Neural cell (in vitro differentiated cells): ENCODE measurements around the gene PKIB. TPM values are rescaled to one million over a fixed set of nuclear protein-coding genes. Genes with fewer than 3 reads are reported as not detected.

Source experiments
- H2AFZ ChIP-seq: fragments of 200-600, 300-800 bp; sonication (generic), shearing (Covaris generic); 2 replicates; pipeline ENCODE4 v1.6.0; 2014; ENCODE audit warnings: low read depth, mild to moderate bottlenecking, antibody characterized with exemption, low read length, moderate library complexity
- H3F3A ChIP-seq: fragments of 200-600 bp; shearing (Covaris generic); 2 replicates; pipeline ENCODE4 v1.6.1; 2016; ENCODE audit warnings: mild to moderate bottlenecking, moderate library complexity, mixed read lengths, antibody characterized with exemption, low read length; ENCODE audit not compliant: insufficient read depth, poor library complexity, severe bottlenecking
- H3K27ac ChIP-seq: fragments of 200-600, 300-800 bp; sonication (generic), shearing (Covaris generic); 2 replicates; pipeline ENCODE4 v1.5.1; 2014; ENCODE audit warnings: mild to moderate bottlenecking, low read length, moderate library complexity
- H3K27me3 ChIP-seq: fragments of 300-800, 200-600 bp; sonication (generic), shearing (Covaris generic); 2 replicates; pipeline ENCODE4 v1.6.0; 2014; ENCODE audit warnings: mild to moderate bottlenecking, low read depth, low read length, moderate library complexity; ENCODE audit not compliant: insufficient read depth
- H3K36me3 ChIP-seq: fragments of 300-800, 200-600 bp; sonication (generic), shearing (Covaris generic); 2 replicates; pipeline ENCODE4 v1.5.1; 2014; ENCODE audit warnings: mild to moderate bottlenecking, antibody characterized with exemption, low read length, moderate library complexity; ENCODE audit not compliant: insufficient read depth
- H3K4me2 ChIP-seq: fragments of 300-800, 200-600 bp; sonication (generic), shearing (Covaris generic); 2 replicates; pipeline ENCODE4 v1.6.0; 2014; ENCODE audit warnings: mild to moderate bottlenecking, low read length
- H3K4me3 ChIP-seq: fragments of 300-800, 200-600 bp; sonication (generic), shearing (Covaris generic); 2 replicates; pipeline ENCODE4 v1.5.1; 2014; ENCODE audit warnings: mild to moderate bottlenecking, low read length, moderate library complexity
- H3K79me2 ChIP-seq: fragments of 200-600 bp; shearing (Covaris generic); replicated peaks from 2 replicates; pipeline ENCODE4 v1.6.0; 2014; ENCODE audit warnings: mild to moderate bottlenecking, low read length, moderate library complexity; ENCODE audit not compliant: insufficient read depth
- H3K9ac ChIP-seq: fragments of 300-800, 200-600 bp; sonication (generic), shearing (Covaris generic); 2 replicates; pipeline ENCODE4 v1.6.1; 2016; ENCODE audit warnings: mild to moderate bottlenecking, low read length, mixed read lengths
- H3K9me2 ChIP-seq: fragments of 200-600 bp; shearing (Covaris generic); 2 replicates; pipeline ENCODE4 v1.6.1; 2016; ENCODE audit warnings: mild to moderate bottlenecking, low read length, mixed read lengths; ENCODE audit not compliant: insufficient read depth
- H3K9me3 ChIP-seq: fragments of 200-600, 300-800 bp; sonication (generic), shearing (Covaris generic); 2 replicates; pipeline ENCODE4 v1.6.1; 2016; ENCODE audit warnings: mild to moderate bottlenecking, mixed run types, low read length, moderate library complexity, mixed read lengths
- H4K20me1 ChIP-seq: fragments of 200-600 bp; shearing (Covaris generic); 2 replicates; pipeline ENCODE4 v1.6.1; 2016; ENCODE audit warnings: mild to moderate bottlenecking, mixed run types; ENCODE audit not compliant: insufficient read depth
- CTCF ChIP-seq: fragments of 450-650 bp; IDR thresholded peaks from 2 replicates; pipeline ENCODE4 v1.5.1; 2014; ENCODE audit warnings: antibody characterized with exemption, mild to moderate bottlenecking, moderate library complexity; ENCODE audit not compliant: poor library complexity, severe bottlenecking
- EP300 ChIP-seq: fragments of 450-650 bp; conservative IDR thresholded peaks from 2 replicates; pipeline ENCODE4 v1.6.1; 2014; ENCODE audit warnings: antibody characterized with exemption, mild to moderate bottlenecking, moderate library complexity; ENCODE audit not compliant: poor library complexity, severe bottlenecking
- EZH2 ChIP-seq: fragments of 200-600, 300-800 bp; shearing (Covaris generic), sonication (generic); IDR thresholded peaks from 2 replicates; pipeline ENCODE4 v1.6.1; 2014; ENCODE audit warnings: antibody characterized with exemption, low read length, borderline replicate concordance, mild to moderate bottlenecking; ENCODE audit not compliant: insufficient read depth, poor library complexity, severe bottlenecking
- MXI1 ChIP-seq: fragments of 450-650 bp; conservative IDR thresholded peaks from 2 replicates; pipeline ENCODE4 v1.6.1; 2014; ENCODE audit warnings: antibody characterized with exemption, mild to moderate bottlenecking; ENCODE audit not compliant: poor library complexity, severe bottlenecking
- POLR2AphosphoS5 ChIP-seq: IDR thresholded peaks from 2 replicates; pipeline ENCODE4 v1.6.1; 2012
- RAD21 ChIP-seq: fragments of 450-650 bp; conservative IDR thresholded peaks from 2 replicates; pipeline ENCODE4 v1.6.1; 2014; ENCODE audit warnings: antibody characterized with exemption, mild to moderate bottlenecking, moderate library complexity
- SMC3 ChIP-seq: fragments of 450-650 bp; conservative IDR thresholded peaks from 2 replicates; pipeline ENCODE4 v1.6.1; 2014; ENCODE audit warnings: antibody characterized with exemption, mild to moderate bottlenecking, moderate library complexity; ENCODE audit not compliant: poor library complexity
- TAF1 ChIP-seq: IDR thresholded peaks from 2 replicates; pipeline ENCODE4 v1.6.1; 2012; ENCODE audit warnings: low read depth
- polyA plus RNA-seq: library from polyadenylated mRNA; depleted of rRNA; stranded (reverse); fragments of >200 nt; gene quantifications from 2 replicates; pipeline ENCODE4 v1.2.3, GENCODE V29; 2014
- TF ChIP-seq, protein P1 (sequence below): IDR thresholded peaks from 2 replicates; pipeline ENCODE4 v1.6.1; 2012; ENCODE audit warnings: borderline replicate concordance

The PKIB gene
- polyA plus RNA-seq, 1 donor from 2014 or later, result 22.8 TPM

- Histone ChIP-seq H3K79me2 (no peaks in the 10 kb centered on the region), H3F3A (no peaks in the 10 kb centered on the region), H3K36me3 (no peaks in the 10 kb centered on the region), H3K27me3 (no peaks in the 10 kb centered on the region), H4K20me1 (no peaks in the 10 kb centered on the region), H2AFZ (no peak overlapping the region), H3K27ac (no peak overlapping the region), H3K9ac (no peak overlapping the region), H3K4me3 (no peak overlapping the region), H3K4me2 (no peak overlapping the region), H3K9me3 (no peaks in the 10 kb centered on the region), H3K9me2 (no peaks in the 10 kb centered on the region)
- TF ChIP-seq CTCF (no peak), TAF1 (no peak), SMC3 (no peak), RAD21 (no peak), POLR2AphosphoS5 (no peak), EP300 (no peak), EZH2 (no peak), MXI1 (no peak)
- TF ChIP-seq, protein P1, sequence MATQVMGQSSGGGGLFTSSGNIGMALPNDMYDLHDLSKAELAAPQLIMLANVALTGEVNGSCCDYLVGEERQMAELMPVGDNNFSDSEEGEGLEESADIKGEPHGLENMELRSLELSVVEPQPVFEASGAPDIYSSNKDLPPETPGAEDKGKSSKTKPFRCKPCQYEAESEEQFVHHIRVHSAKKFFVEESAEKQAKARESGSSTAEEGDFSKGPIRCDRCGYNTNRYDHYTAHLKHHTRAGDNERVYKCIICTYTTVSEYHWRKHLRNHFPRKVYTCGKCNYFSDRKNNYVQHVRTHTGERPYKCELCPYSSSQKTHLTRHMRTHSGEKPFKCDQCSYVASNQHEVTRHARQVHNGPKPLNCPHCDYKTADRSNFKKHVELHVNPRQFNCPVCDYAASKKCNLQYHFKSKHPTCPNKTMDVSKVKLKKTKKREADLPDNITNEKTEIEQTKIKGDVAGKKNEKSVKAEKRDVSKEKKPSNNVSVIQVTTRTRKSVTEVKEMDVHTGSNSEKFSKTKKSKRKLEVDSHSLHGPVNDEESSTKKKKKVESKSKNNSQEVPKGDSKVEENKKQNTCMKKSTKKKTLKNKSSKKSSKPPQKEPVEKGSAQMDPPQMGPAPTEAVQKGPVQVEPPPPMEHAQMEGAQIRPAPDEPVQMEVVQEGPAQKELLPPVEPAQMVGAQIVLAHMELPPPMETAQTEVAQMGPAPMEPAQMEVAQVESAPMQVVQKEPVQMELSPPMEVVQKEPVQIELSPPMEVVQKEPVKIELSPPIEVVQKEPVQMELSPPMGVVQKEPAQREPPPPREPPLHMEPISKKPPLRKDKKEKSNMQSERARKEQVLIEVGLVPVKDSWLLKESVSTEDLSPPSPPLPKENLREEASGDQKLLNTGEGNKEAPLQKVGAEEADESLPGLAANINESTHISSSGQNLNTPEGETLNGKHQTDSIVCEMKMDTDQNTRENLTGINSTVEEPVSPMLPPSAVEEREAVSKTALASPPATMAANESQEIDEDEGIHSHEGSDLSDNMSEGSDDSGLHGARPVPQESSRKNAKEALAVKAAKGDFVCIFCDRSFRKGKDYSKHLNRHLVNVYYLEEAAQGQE, result no peak
These were observed 56.2 kb downstream of the PKIB start for GRCh38 chr6:122666418-122666817.

DNA sequence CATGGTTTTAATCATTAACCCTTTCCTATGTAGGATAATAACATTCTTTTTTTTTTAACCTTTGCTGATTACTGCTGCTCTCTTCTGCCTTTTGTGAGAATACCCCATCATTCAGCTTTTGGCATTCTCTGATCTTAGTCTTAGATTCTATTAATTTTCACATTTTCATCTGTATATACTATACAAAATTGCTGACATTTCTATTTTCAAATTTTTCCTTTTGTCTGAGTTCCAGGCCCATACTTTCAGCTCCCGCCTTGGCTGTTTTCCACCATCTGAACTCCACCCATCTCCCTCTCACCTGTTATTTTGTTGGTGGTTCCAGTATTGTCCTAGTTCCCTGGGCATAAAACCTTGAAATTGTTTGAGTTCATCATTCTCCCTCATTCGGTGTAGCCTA, 59.2 kb downstream of the PKIB start:
- Histone ChIP-seq H3K4me2 (no peak overlapping the region), H3K9me3 (no peaks in the 10 kb centered on the region), H3K27me3 (no peaks in the 10 kb centered on the region), H3K36me3 (no peaks in the 10 kb centered on the region), H3K9ac (no peak overlapping the region), H3K79me2 (no peaks in the 10 kb centered on the region), H3K27ac (no peak overlapping the region), H2AFZ (no peak overlapping the region), H3K9me2 (no peaks in the 10 kb centered on the region), H3F3A (no peaks in the 10 kb centered on the region), H3K4me3 (no peak overlapping the region), H4K20me1 (no peaks in the 10 kb centered on the region)
- no peak for TF ChIP-seq SMC3
- TF ChIP-seq CTCF, result no peak
- no peak for TF ChIP-seq RAD21
- no peak for TF ChIP-seq EP300
- TF ChIP-seq, protein P1, result no peak
- no peak for TF ChIP-seq EZH2
- TF ChIP-seq POLR2AphosphoS5, result no peak
- no peak for TF ChIP-seq TAF1
- TF ChIP-seq MXI1, result no peak
